Left ventricle myocardium superior (tissue), 1 donor: ENCODE data around the gene ZBTB3. TPM values are rescaled to one million over a fixed set of nuclear protein-coding genes. Genes with fewer than 3 reads are reported as not detected.
"Not testable (repeated sequence)": the region's sequence is repeated elsewhere in the genome, so short reads cannot be mapped to it uniquely, and the experiment has no call there.

Experiments used
- ATAC-seq: fragments of 200-7000 bp; cut with Tn5 transposase; one replicate; pipeline ENCODE4 v1.9.1; 2020; ENCODE audit warnings: mild to moderate bottlenecking, moderate library complexity
- DNase-seq: peaks from one replicate; pipeline ENCODE4 v3.0.0-alpha.2; 2020
- intact Hi-C: fragments of 100-400 bp; cut with micrococcal nuclease; formaldehyde crosslinking; loops from one replicate; pipeline ENCODE4 v1.11.0; 2022
- total RNA-seq: library from RNA; stranded (reverse); fragmentation: NEBNext Ultra II Directional; extraction: Animal tissue kit (Norgen Biotek cat#: 25700); gene quantifications from one replicate; pipeline ENCODE4 v1.2.1, GENCODE V29; 2021
- donor health status: DM: no; HTN: yes; CAD: no; lungs with severe emphysema.

Gene ZBTB3
- total RNA-seq, 1 donor from 2014 or later = 10.1 TPM

- intact Hi-C loops = no loop called here
- DNase-seq (no peak), ATAC-seq (no peak)
Measured at GRCh38 chr11:62724171-62724570, 29.8 kb downstream of the ZBTB3 start.

GRCh38 chr11:62721994-62722393, 32.0 kb downstream of the ZBTB3 start:
- intact Hi-C loops = no loop called here
- DNase-seq (no peak), ATAC-seq (no peak)

- intact Hi-C loops = no loop called here
- ATAC-seq = no peak
- DNase-seq = no peak
Measured at GRCh38 chr11:62719302-62719978, 34.5 kb downstream of the ZBTB3 start.

- ATAC-seq = no peak
- DNase-seq = no peak
- intact Hi-C loops = no loop called here
Measured at GRCh38 chr11:62716816-62717215, 37.1 kb downstream of the ZBTB3 start.

GRCh38 chr11:62716206-62716605, 37.8 kb downstream of the ZBTB3 start:
- ATAC-seq = no peak
- intact Hi-C loops = no loop called here
- no peak for DNase-seq

- no peak for DNase-seq
- no peak for ATAC-seq
- intact Hi-C loops = no loop called here
Measured at GRCh38 chr11:62715150-62716130, 38.5 kb downstream of the ZBTB3 start.

GRCh38 chr11:62713343-62713742, 40.6 kb downstream of the ZBTB3 start:
- DNase-seq (no peak), ATAC-seq (peak; percentile 13)
- intact Hi-C loops = no loop called here

- intact Hi-C loops = no loop called here
- ATAC-seq (no peak), DNase-seq (no peak)
Measured at GRCh38 chr11:62712861-62713260, 41.1 kb downstream of the ZBTB3 start.

GRCh38 chr11:62712276-62712812, 41.6 kb downstream of the ZBTB3 start:
- no peak for DNase-seq
- intact Hi-C loops = no loop called here
- no peak for ATAC-seq

- intact Hi-C loops = no loop called here
- ATAC-seq = no peak
- DNase-seq = no peak
Measured at GRCh38 chr11:62710001-62710345, 44.0 kb downstream of the ZBTB3 start.

- DNase-seq = peak; percentile 98
Measured at GRCh38 chr11:62709247-62710000, 44.5 kb downstream of the ZBTB3 start.

GRCh38 chr11:62708793-62709192, 45.2 kb downstream of the ZBTB3 start:
- ATAC-seq = peak; percentile 1

More at GRCh38 chr11:62709247-62710000, 44.5 kb downstream of the ZBTB3 start:
- peak; percentile 81 for ATAC-seq
- intact Hi-C loops = no loop called here

GRCh38 chr11:62708392-62708791, 45.6 kb downstream of the ZBTB3 start:
- DNase-seq (no peak), ATAC-seq (no peak)
- intact Hi-C loops = no loop called here

More at GRCh38 chr11:62708793-62709192, 45.2 kb downstream of the ZBTB3 start:
- intact Hi-C loops = no loop called here
- DNase-seq = no peak

GRCh38 chr11:62707277-62707861, 46.6 kb downstream of the ZBTB3 start, which contains the start of the genes BSCL2 and GNG3:
BSCL2 (minus strand) TSS chr11:62707424; CDS start chr11:62707195, 229 bp downstream.
GNG3 (plus strand) TSS chr11:62707676; CDS start chr11:62708296, 620 bp downstream.
- intact Hi-C loops = no loop called here
- DNase-seq (peak; percentile 37), ATAC-seq (no peak)

GRCh38 chr11:62706850-62707247, 47.1 kb downstream of the ZBTB3 start:
- DNase-seq (no peak), ATAC-seq (no peak)
- intact Hi-C loops = no loop called here

- ATAC-seq = peak; percentile 84
- intact Hi-C loops = no loop called here
- peak; percentile 98 for DNase-seq
Measured at GRCh38 chr11:62705880-62706849, 47.8 kb downstream of the ZBTB3 start.

GRCh38 chr11:62705413-62705812, 48.5 kb downstream of the ZBTB3 start:
- DNase-seq (no peak), ATAC-seq (no peak)
- intact Hi-C loops = no loop called here

GRCh38 chr11:62703921-62704320, 50.0 kb downstream of the ZBTB3 start:
- intact Hi-C loops, DNase-seq, ATAC-seq: not testable (repeated sequence)
